Measurements from ENCODE around the gene PPIF. TPM values are rescaled to one million over a fixed set of nuclear protein-coding genes. Genes with fewer than 3 reads are reported as not detected.
A peak's percentile ranks its signal among the peaks of the same experiment; 100 is the strongest.
"Not testable (repeated sequence)": the region's sequence is repeated elsewhere in the genome, so short reads cannot be mapped to it uniquely, and the experiment has no call there.

The PPIF gene
- total and polyA plus RNA-seq, 3 donors from 2014 or later, result 80.1 to 106 (median 82.1) TPM

DNA sequence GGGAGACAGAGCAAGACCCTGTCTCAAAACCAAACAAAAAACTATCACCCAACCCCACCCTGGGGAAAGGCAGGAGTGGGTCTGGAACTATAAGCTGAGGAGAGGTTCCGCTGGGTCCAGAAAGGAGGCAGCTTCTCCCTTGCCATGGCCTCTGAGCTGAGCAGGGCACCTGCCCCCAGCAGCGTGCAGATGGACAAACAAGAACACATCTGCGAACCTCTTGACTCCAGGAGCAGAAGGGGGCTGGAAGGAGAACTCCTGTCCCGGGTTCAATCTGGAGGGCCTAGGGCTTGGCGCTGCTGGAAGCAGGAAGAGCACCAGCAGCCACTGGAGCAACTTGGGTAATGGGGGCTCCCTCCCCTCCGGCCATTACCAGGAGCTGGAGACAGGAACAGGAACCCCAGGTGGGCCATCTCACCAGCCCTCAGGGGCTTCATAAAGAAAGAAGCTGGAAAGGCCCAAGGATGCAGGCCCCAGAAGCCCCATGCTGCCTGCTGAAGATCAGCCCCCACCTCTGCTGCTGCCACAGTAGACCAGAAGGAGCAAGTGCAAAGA is 19.0 kb upstream of the PPIF start:
- Histone ChIP-seq H3K9me3 (no peaks in the 10 kb centered on the region), H3K36me3 (ENCODE audit: low read depth, missing control alignments) (no peaks in the 10 kb centered on the region), H3K27me3 (no peaks in the 10 kb centered on the region), H3K4me1 (no peaks in the 10 kb centered on the region), H3K4me3 (no peak overlapping the region), H3K27ac (no peak overlapping the region)
- WGBS, 2 donors, result 80 to 93% methylated on average over 6 of the region's 6 CpGs
- TF ChIP-seq POLR2A (IDR thresholded peaks at IDR 0.05), result no peak
- TF ChIP-seq, protein P1, sequence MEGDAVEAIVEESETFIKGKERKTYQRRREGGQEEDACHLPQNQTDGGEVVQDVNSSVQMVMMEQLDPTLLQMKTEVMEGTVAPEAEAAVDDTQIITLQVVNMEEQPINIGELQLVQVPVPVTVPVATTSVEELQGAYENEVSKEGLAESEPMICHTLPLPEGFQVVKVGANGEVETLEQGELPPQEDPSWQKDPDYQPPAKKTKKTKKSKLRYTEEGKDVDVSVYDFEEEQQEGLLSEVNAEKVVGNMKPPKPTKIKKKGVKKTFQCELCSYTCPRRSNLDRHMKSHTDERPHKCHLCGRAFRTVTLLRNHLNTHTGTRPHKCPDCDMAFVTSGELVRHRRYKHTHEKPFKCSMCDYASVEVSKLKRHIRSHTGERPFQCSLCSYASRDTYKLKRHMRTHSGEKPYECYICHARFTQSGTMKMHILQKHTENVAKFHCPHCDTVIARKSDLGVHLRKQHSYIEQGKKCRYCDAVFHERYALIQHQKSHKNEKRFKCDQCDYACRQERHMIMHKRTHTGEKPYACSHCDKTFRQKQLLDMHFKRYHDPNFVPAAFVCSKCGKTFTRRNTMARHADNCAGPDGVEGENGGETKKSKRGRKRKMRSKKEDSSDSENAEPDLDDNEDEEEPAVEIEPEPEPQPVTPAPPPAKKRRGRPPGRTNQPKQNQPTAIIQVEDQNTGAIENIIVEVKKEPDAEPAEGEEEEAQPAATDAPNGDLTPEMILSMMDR (IDR thresholded peaks at IDR 0.05), result no peak
- intact Hi-C loops (cut with DNase I; ENCODE audit: low total_unique reads), result no loop called here
- DNase-seq, result no peak

DNA sequence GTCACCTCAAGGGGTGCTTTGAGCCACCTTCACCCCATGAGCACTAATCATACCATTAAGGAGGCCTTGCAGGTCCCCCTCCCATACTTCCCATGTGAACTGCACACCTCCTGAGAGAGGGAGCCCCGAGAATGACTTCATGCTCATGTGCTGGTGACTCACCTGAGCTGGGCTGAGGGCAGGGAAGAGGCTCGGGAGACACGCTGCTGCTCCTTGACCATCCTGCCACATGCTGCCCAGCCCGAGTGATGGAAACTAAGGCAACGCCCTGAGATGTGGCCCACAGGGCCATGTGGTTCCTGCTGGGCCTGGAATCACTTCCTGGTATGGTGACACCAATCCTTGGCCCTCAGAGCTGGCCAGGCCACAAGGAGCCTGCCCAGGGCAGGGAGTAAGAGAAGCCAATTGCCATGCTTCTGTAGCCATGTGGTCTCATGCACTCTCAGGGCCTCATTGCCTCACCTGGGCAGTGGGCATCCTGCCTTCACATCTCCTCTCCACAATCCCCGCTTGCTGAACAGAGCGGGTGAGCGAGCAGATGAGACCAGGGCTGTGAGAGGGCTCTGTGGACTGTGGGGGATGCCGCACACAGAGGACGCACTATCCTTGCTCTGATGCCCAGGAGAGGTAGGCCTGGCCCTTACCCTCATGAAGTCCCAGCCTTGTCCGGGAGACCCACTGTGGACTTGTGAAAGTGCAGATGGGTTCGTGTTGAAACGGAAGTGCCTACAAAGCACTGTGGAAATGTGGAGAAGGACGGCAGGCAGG is 18.3 kb upstream of the PPIF start:
- intact Hi-C loops (cut with DNase I; ENCODE audit: low total_unique reads), result no loop called here
- no peaks in the 10 kb centered on the region for H3K9me3 ChIP-seq
- DNase-seq, result no peak
- TF ChIP-seq, protein P1 (IDR thresholded peaks at IDR 0.05), result no peak
- no peak for TF ChIP-seq POLR2A (IDR thresholded peaks at IDR 0.05)
- no peak overlapping the region for H3K27ac ChIP-seq
- no peaks in the 10 kb centered on the region for H3K4me1 ChIP-seq
- no peak overlapping the region for H3K4me3 ChIP-seq
- no peaks in the 10 kb centered on the region for H3K36me3 ChIP-seq (ENCODE audit: low read depth, missing control alignments)
- WGBS, 2 donors, result 84 to 96% methylated on average over 10 to 14 of the region's 14 CpGs
- no peaks in the 10 kb centered on the region for H3K27me3 ChIP-seq

DNA sequence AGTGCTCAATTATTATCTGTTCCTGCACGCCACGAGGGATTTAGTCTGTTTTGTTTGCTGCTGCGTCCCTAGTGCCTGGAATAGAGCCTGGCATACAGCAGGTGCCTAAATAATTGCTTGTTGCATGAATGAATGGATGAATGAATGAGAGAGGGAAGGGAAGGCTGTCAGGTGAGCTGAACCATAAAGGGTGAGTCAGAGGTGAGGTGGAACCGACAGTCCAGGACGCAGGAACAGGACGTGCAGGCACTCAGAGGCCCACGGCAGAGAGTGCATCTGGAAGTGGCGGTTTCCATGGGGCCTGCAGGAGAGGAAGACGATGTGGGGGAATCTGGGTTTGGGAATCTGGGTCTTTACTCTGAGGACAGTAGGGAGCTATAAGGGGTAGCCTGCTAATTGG is 17.7 kb upstream of the PPIF start:
- Histone ChIP-seq H3K9me3 (no peaks in the 10 kb centered on the region), H3K4me1 (no peaks in the 10 kb centered on the region), H3K4me3 (no peak overlapping the region), H3K27ac (no peak overlapping the region), H3K27me3 (no peaks in the 10 kb centered on the region), H3K36me3 (ENCODE audit: low read depth, missing control alignments) (no peaks in the 10 kb centered on the region)
- TF ChIP-seq, protein P1 (IDR thresholded peaks at IDR 0.05), result no peak
- TF ChIP-seq POLR2A (IDR thresholded peaks at IDR 0.05), result no peak
- intact Hi-C loops (cut with DNase I; ENCODE audit: low total_unique reads), result no loop called here
- no peak for DNase-seq
- WGBS, 2 donors, result 94 to 98% methylated on average over 9 of the region's 9 CpGs

DNA sequence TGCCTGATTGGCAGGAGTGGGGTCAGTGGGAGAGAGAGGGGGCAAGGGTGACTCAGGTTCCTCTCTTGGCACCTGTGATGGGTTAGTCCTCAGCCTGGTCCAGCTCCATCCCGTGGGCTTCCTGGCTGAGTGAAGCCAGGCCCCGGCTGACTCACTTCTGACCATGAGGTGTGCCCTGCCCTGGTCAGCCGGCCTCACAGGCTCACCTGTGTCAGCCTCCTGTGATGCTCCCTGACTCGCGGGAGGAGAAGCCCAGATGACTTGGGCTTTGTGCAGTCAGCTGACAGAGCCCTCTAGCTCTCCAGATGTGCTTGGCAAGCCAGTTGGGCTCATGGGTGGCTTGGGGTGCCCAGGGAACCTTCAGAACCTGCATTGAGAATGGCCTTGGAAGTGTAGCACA is 16.0 kb upstream of the PPIF start:
- Histone ChIP-seq H3K36me3 (ENCODE audit: low read depth, missing control alignments) (no peaks in the 10 kb centered on the region), H3K4me3 (no peak overlapping the region), H3K27ac (no peak overlapping the region), H3K27me3 (no peaks in the 10 kb centered on the region), H3K9me3 (no peaks in the 10 kb centered on the region), H3K4me1 (peaks cover 14% of the 10 kb centered on the region)
- intact Hi-C loops (cut with DNase I; ENCODE audit: low total_unique reads), result no loop called here
- WGBS, 2 donors, result 96 to 100% methylated on average over 3 to 5 of the region's 5 CpGs
- DNase-seq, result no peak
- no peak for TF ChIP-seq POLR2A (IDR thresholded peaks at IDR 0.05)
- TF ChIP-seq, protein P1 (IDR thresholded peaks at IDR 0.05), result no peak

DNA sequence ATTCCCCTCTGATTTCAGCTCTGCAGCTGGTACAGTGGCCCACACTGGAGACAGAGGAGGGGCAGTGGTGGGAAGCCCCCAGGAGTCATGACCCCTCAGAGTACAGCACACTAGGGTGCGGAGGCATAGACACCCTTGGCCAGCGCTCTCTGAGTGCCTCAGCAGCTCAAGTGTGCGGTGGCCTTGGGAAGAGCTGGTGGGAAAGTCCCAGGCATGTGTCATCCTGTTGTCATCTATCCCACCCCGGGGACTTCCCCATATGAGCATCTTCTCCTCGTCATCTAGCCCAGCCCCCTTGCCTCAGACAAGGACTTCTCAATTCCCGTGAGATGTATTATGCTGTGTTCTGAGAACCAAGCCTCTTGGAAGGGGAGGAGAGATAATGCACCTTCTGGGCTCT is 15.6 kb upstream of the PPIF start:
- TF ChIP-seq POLR2A (IDR thresholded peaks at IDR 0.05), result no peak
- TF ChIP-seq, protein P1 (IDR thresholded peaks at IDR 0.05), result no peak
- H3K27me3 ChIP-seq, result no peaks in the 10 kb centered on the region
- peak; percentile 30 for DNase-seq
- H3K27ac ChIP-seq, result no peak overlapping the region
- intact Hi-C loops (cut with DNase I; ENCODE audit: low total_unique reads), result no loop called here
- H3K36me3 ChIP-seq (ENCODE audit: low read depth, missing control alignments), result no peaks in the 10 kb centered on the region
- peaks cover 15% of the 10 kb centered on the region for H3K4me1 ChIP-seq
- WGBS, 2 donors, result 52 to 60% methylated on average over 3 to 6 of the region's 6 CpGs
- H3K9me3 ChIP-seq, result no peaks in the 10 kb centered on the region
- no peak overlapping the region for H3K4me3 ChIP-seq

DNA sequence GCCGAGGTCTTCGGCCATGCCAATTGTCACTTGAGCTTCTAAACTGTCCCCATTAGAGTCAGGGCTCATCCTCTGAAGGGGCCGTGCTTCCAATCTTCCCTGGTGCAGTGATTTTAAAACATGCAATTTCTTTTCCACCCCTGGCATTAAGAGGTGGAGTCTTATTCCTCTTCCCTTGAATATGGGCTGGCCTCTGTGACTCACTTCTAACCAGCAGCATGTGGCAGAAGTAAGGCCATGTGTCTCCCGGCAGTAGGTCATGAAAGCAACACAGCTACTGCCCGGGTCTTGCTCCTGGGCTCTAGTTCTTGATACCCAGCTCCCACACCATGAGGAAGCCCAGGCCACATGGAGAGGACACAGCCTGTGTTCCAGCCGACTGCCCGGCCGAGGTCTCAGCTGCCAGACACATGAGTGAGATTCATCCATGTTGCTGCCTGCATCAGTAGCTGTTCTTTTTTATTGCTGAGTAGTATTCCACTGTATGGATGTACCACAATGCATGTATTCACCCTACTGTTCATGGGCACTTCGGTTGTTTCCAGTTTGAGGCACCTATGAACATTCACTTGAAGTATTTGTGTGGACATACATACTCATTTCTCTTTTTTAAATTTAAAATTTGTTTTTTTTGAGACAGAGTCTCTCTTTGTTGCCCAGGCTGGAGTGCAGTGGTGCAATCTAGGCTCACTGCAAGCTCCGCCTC is 14.5 kb upstream of the PPIF start:
- peaks cover 15% of the 10 kb centered on the region for H3K4me1 ChIP-seq
- H3K4me3 ChIP-seq; DNase-seq; H3K36me3 ChIP-seq (ENCODE audit: low read depth, missing control alignments); H3K27ac ChIP-seq; H3K27me3 ChIP-seq; H3K9me3 ChIP-seq; intact Hi-C loops (cut with DNase I; ENCODE audit: low total_unique reads): not testable (repeated sequence)
- 93 to 98% methylated on average over 2 of the region's 10 CpGs for WGBS, 2 donors

Measured in testis (tissue), 3 donors.